HepG2 (cell line): ENCODE measurements around the gene MYO10. TPM values are rescaled to one million over a fixed set of nuclear protein-coding genes. Genes with fewer than 3 reads are reported as not detected.

Source experiments
- ATAC-seq: fragments of 200-7000 bp; cut with Tn5 transposase; 3 replicates; pipeline ENCODE4 v1.9.1; 2020; ENCODE audit warnings: mild to moderate bottlenecking, moderate library complexity
- BruUV-seq: library from RNA; stranded (reverse); fragments of 400-500 nt; replicated peaks from 2 replicates; lab custom pipeline; 2021; lab: Mats Ljungman, UMichigan
- CTCF ChIA-PET: fragments of 300-600 bp; formaldehyde crosslinking; extraction: SDS; loops from one replicate; lab custom pipeline; 2021; ENCODE audit warnings: low total read pairs, inconsistent platforms, low intra/inter-chr PET ratio; lab: Yijun Ruan, JAX
- POLR2A ChIA-PET: fragments of 350-600 bp; sonication (Branson Sonifier 250); formaldehyde crosslinking; loops from one replicate; lab custom pipeline; 2020; ENCODE audit warnings: antibody characterized with exemption, inconsistent platforms; lab: Yijun Ruan, JAX
- DNase-seq: peaks from one replicate; pipeline ENCODE4 v3.0.0-alpha.2; 2015; ENCODE audit warnings: low spot score
- FAIRE-seq: peaks from 3 replicates; lab custom pipeline; 2011; peaks lifted over from hg19 to GRCh38; lab: Jason Lieb, UNC
- H2AFZ ChIP-seq: one replicate; pipeline ENCODE4 v1.6.1; 2011; ENCODE audit warnings: low read length, inconsistent platforms
- H3K27ac ChIP-seq: fragments of 300-600 bp; 3 replicates; pipeline ENCODE4 v1.8.0; 2011; ENCODE audit warnings: mixed run types, mild to moderate bottlenecking, mixed read lengths, low read length, inconsistent platforms; ENCODE audit not compliant: insufficient read depth; ENCODE audit errors: extremely low read length
- H3K27me3 ChIP-seq, 2 experiments: fragments of 200-600 bp in 1 of 2; 2 replicates in 1 of 2; 3 replicates in 1 of 2; pipeline versions ENCODE4 v1.6.0 to v1.8.0; 2011; ENCODE audit warnings: low read length in 2 of 2, mild to moderate bottlenecking in 2 of 2, moderate library complexity in 2 of 2, inconsistent platforms in 1 of 2; ENCODE audit not compliant: insufficient read depth in 2 of 2, control insufficient read depth in 1 of 2
- H3K36me3 ChIP-seq, 2 experiments: fragments of 200-600 bp in 1 of 2; replicated peaks in 1 of 2; 2 replicates in 1 of 2; 3 replicates in 1 of 2; pipeline versions ENCODE4 v1.5.1 to v1.8.0; 2011; ENCODE audit warnings: low read length in 2 of 2, inconsistent platforms in 1 of 2; ENCODE audit not compliant: insufficient read depth in 2 of 2, control insufficient read depth in 1 of 2
- H3K4me1 ChIP-seq: 2 replicates; pipeline ENCODE4 v1.5.1; 2012; ENCODE audit warnings: low read length, inconsistent platforms; ENCODE audit not compliant: insufficient read depth
- H3K4me2 ChIP-seq: 2 replicates; pipeline ENCODE4 v1.6.0; 2011; ENCODE audit warnings: low read depth, low read length, inconsistent platforms
- H3K4me3 ChIP-seq, 3 experiments: fragments of 200-600 bp in 1 of 3; sonication (generic), shearing (Covaris generic) in 1 of 3; replicated peaks in 1 of 3; 2 replicates each; pipeline ENCODE4 v1.5.1; 2011 to 2016; ENCODE audit warnings: low read length in 3 of 3, inconsistent platforms in 2 of 3, low read depth in 2 of 3, mild to moderate bottlenecking in 2 of 3, control low read depth in 1 of 3, mixed read lengths in 1 of 3; ENCODE audit not compliant: insufficient read depth in 1 of 3
- H3K79me2 ChIP-seq: one replicate; pipeline ENCODE4 v1.6.1; 2011; ENCODE audit warnings: low read length, inconsistent platforms; ENCODE audit not compliant: insufficient read depth
- H3K9ac ChIP-seq: 2 replicates; pipeline ENCODE4 v1.6.0; 2011; ENCODE audit warnings: mild to moderate bottlenecking, low read depth, low read length, inconsistent platforms; ENCODE audit not compliant: insufficient read depth
- H3K9me3 ChIP-seq: 2 replicates; pipeline ENCODE4 v1.5.1; 2012; ENCODE audit warnings: mild to moderate bottlenecking, low read length
- H4K20me1 ChIP-seq: 2 replicates; pipeline ENCODE4 v1.6.0; 2011; ENCODE audit warnings: inconsistent platforms, mild to moderate bottlenecking, low read length, moderate library complexity; ENCODE audit not compliant: insufficient read depth
- CTCF ChIP-seq: sonication (generic); formaldehyde crosslinking; IDR thresholded peaks from 2 replicates; pipeline ENCODE4 v1.5.0; 2020; ENCODE audit warnings: mild to moderate bottlenecking, missing genetic modification reagents, moderate library complexity
- SMC3 ChIP-seq: IDR thresholded peaks from 2 replicates; pipeline ENCODE4 v1.6.1; 2011; ENCODE audit warnings: low read length, improper control_type of control experiment
- STAG1 ChIP-seq: sonication (generic); formaldehyde crosslinking; IDR thresholded peaks from 2 replicates; pipeline ENCODE4 v1.4.0; 2020; ENCODE audit warnings: missing genetic modification reagents
- THAP11 ChIP-seq: IDR thresholded peaks from 2 replicates; pipeline ENCODE4 v1.6.1; 2016; ENCODE audit warnings: missing biosample characterization, missing genetic modification reagents
- ZFP91 ChIP-seq: sonication (generic); formaldehyde crosslinking; IDR thresholded peaks from 2 replicates; pipeline ENCODE4 v1.9.0; 2022; ENCODE audit warnings: missing genetic modification reagents, mild to moderate bottlenecking, borderline replicate concordance
- ZSCAN12 ChIP-seq: sonication (generic); formaldehyde crosslinking; IDR thresholded peaks from 2 replicates; pipeline ENCODE4 v1.9.0; 2021; ENCODE audit warnings: mild to moderate bottlenecking, missing genetic modification reagents
- WGBS: methylation state at CpG from one replicate; pipeline ENCODE4 v1.1.6; 2017; ENCODE audit warnings: low lambda C conversion rate; 5-methylcytosine and 5-hydroxymethylcytosine counted together
- in situ Hi-C: cut with HindIII; loops from 2 replicates; pipeline ENCODE4 v1.10.0; 2017; ENCODE audit warnings: low pct_unique_long_range_greater_than_20kb; ENCODE audit not compliant: extremely low pct_ligation_motif_present
- intact Hi-C: fragments of 100-400 bp; cut with micrococcal nuclease; formaldehyde crosslinking; loops from one replicate; pipeline ENCODE4 v1.10.0; 2022; ENCODE audit not compliant: unreplicated experiment
- polyA plus RNA-seq, 8 experiments: library from polyadenylated mRNA; depleted of rRNA in 3 of 8; stranded (reverse) in 7 of 8; unstranded in 1 of 8; fragments of >200 nt; fragmentation: Illumina TruSeq in 4 of 8; extraction: Trizol in 4 of 8; gene quantifications; 2 replicates each; pipeline versions ENCODE4 v1.2.1 to v1.2.3, GENCODE V29; 2011 to 2016; ENCODE audit warnings: low read depth in 4 of 8, missing spikeins in 1 of 8, mixed read lengths in 1 of 8; ENCODE audit not compliant: insufficient read depth in 1 of 8
- total RNA-seq, 5 experiments: library from RNA; depleted of rRNA; stranded (reverse); fragments of >200 nt; fragmentation: Illumina TruSeq; extraction: Trizol; gene quantifications; 2 replicates each; pipeline ENCODE4 v1.2.3, GENCODE V29; 2016; ENCODE audit warnings: low read depth in 1 of 5

Gene MYO10
- total and polyA plus RNA-seq, 2 of the 13 experiments (the other 11 are each of a cell fraction or from before 2014, with no cell fraction given): 4.5 to 14.0 TPM

GRCh38 chr5:16844952-16845351 is 91.1 kb downstream of the MYO10 start:
- H3K4me3 ChIP-seq: no peak overlapping the region
- FAIRE-seq (peak; percentile 23), DNase-seq (no peak)
- H3K27ac ChIP-seq: no peak overlapping the region
- intact Hi-C loops: loop anchor here (2.0 kb wide), 1 partner anchor 288 kb away; no protein-coding TSS in a partner anchor
- H3K9me3 ChIP-seq: no peaks in the 10 kb centered on the region
- POLR2A ChIA-PET: no interaction called here
- H4K20me1 ChIP-seq: no peaks in the 10 kb centered on the region
- no peaks in the 10 kb centered on the region for H3K79me2 ChIP-seq
- H3K4me2 ChIP-seq: no peak overlapping the region
- H2AFZ ChIP-seq: no peak overlapping the region
- no peaks in the 10 kb centered on the region for H3K4me1 ChIP-seq
- 42% methylated on average over 3 of the region's 3 CpGs for WGBS
- no peak overlapping the region for H3K9ac ChIP-seq
- TF ChIP-seq SMC3: peak; percentile 16; the same call in 1 of the 2 replicates
- no peak for TF ChIP-seq THAP11 (CRISPR knock-in tag)
- TF ChIP-seq ZFP91 (CRISPR knock-in tag): no peak
- TF ChIP-seq ZSCAN12: no peak
- peak; percentile 24; the same call in 1 of the 2 replicates for TF ChIP-seq STAG1
- TF ChIP-seq CTCF (CRISPR knock-in tag): 0 out of 2 replicates have a peak, but pooled peaks have one; percentile 24
- TF ChIP-seq, all 625 proteins: peak for 3
- in situ Hi-C loops: no loop called here
- Histone ChIP-seq H3K36me3 (no peaks in the 10 kb centered on the region), H3K27me3 (no peaks in the 10 kb centered on the region)
- CTCF ChIA-PET: interaction anchor here (1.3 kb wide), 1 partner anchor 345 kb away, joined by 4 read pairs; no protein-coding TSS in a partner anchor
- BruUV-seq: no TSS peak
- no peak for ATAC-seq
